ENCODE results near the gene ILDR1. TPM values are rescaled to one million over a fixed set of nuclear protein-coding genes. Genes with fewer than 3 reads are reported as not detected.

The ILDR1 gene
- total RNA-seq, 1 donor from 2014 or later = not detected

- H3K27me3 Mint-ChIP-seq (ENCODE audit: low read depth) = peaks cover 1% of the 10 kb centered on the region
- no peak overlapping the region for H3K27ac Mint-ChIP-seq (ENCODE audit: unreplicated experiment)
- TF ChIP-seq CTCF (IDR thresholded peaks at IDR 0.05) = no peak
- peaks cover 1% of the 10 kb centered on the region for H3K9me3 Mint-ChIP-seq (ENCODE audit: low read depth)
- H3K4me3 Mint-ChIP-seq (ENCODE audit: unreplicated experiment) = no peak overlapping the region
- DNase-seq (ENCODE audit: low spot score) = no peak
- H3K36me3 Mint-ChIP-seq (ENCODE audit: low read depth) = no peaks in the 10 kb centered on the region
- H3K4me1 Mint-ChIP-seq (ENCODE audit: low read depth) = no peaks in the 10 kb centered on the region
These were observed 8.5 kb upstream of the ILDR1 start for GRCh38 chr3:122030381-122031122.

GRCh38 chr3:122025296-122025695 is 3.2 kb upstream of the ILDR1 start:
- no peak for DNase-seq (ENCODE audit: low spot score)
- Mint-ChIP-seq H3K27me3 (ENCODE audit: low read depth) (peaks cover 24% of the 10 kb centered on the region), H3K4me3 (ENCODE audit: unreplicated experiment) (no peak overlapping the region), H3K36me3 (ENCODE audit: low read depth) (no peaks in the 10 kb centered on the region), H3K4me1 (ENCODE audit: low read depth) (peaks cover 3% of the 10 kb centered on the region), H3K27ac (ENCODE audit: unreplicated experiment) (no peak overlapping the region), H3K9me3 (ENCODE audit: low read depth) (no peaks in the 10 kb centered on the region)
- no peak for TF ChIP-seq CTCF (IDR thresholded peaks at IDR 0.05)

- Mint-ChIP-seq H3K4me3 (ENCODE audit: unreplicated experiment) (no peak overlapping the region), H3K27ac (ENCODE audit: unreplicated experiment) (no peak overlapping the region), H3K27me3 (ENCODE audit: low read depth) (peaks cover 28% of the 10 kb centered on the region), H3K4me1 (ENCODE audit: low read depth) (peaks cover 3% of the 10 kb centered on the region), H3K36me3 (ENCODE audit: low read depth) (no peaks in the 10 kb centered on the region), H3K9me3 (ENCODE audit: low read depth) (no peaks in the 10 kb centered on the region)
- TF ChIP-seq CTCF (IDR thresholded peaks at IDR 0.05) = no peak
- no peak for DNase-seq (ENCODE audit: low spot score)
These were observed 2.8 kb upstream of the ILDR1 start for GRCh38 chr3:122024800-122025199.

- H3K27me3 Mint-ChIP-seq (ENCODE audit: low read depth) = peaks cover 33% of the 10 kb centered on the region
- no peak overlapping the region for H3K4me3 Mint-ChIP-seq (ENCODE audit: unreplicated experiment)
- H3K4me1 Mint-ChIP-seq (ENCODE audit: low read depth) = peaks cover 3% of the 10 kb centered on the region
- H3K27ac Mint-ChIP-seq (ENCODE audit: unreplicated experiment) = no peak overlapping the region
- H3K9me3 Mint-ChIP-seq (ENCODE audit: low read depth) = no peaks in the 10 kb centered on the region
- DNase-seq (ENCODE audit: low spot score) = no peak
- H3K36me3 Mint-ChIP-seq (ENCODE audit: low read depth) = no peaks in the 10 kb centered on the region
- TF ChIP-seq CTCF (IDR thresholded peaks at IDR 0.05) = no peak
These were observed 1.4 kb upstream of the ILDR1 start for GRCh38 chr3:122023335-122023910.

- no peak overlapping the region for H3K4me3 Mint-ChIP-seq (ENCODE audit: unreplicated experiment)
- H3K27ac Mint-ChIP-seq (ENCODE audit: unreplicated experiment) = no peak overlapping the region
- H3K27me3 Mint-ChIP-seq (ENCODE audit: low read depth) = peaks cover 38% of the 10 kb centered on the region
- H3K4me1 Mint-ChIP-seq (ENCODE audit: low read depth) = peaks cover 3% of the 10 kb centered on the region
- peaks cover 2% of the 10 kb centered on the region for H3K9me3 Mint-ChIP-seq (ENCODE audit: low read depth)
- no peak for DNase-seq (ENCODE audit: low spot score)
- TF ChIP-seq CTCF (IDR thresholded peaks at IDR 0.05) = no peak
- H3K36me3 Mint-ChIP-seq (ENCODE audit: low read depth) = no peaks in the 10 kb centered on the region
These were observed 1.0 kb downstream of the ILDR1 start for GRCh38 chr3:122021037-122021436.

Data from chondrocyte (in vitro differentiated cells).